Right cardiac atrium (tissue), 5 donors: ENCODE results near the gene TMEM200A. TPM values are rescaled to one million over a fixed set of nuclear protein-coding genes. Genes with fewer than 3 reads are reported as not detected.
"Not testable (repeated sequence)": the region's sequence is repeated elsewhere in the genome, so short reads cannot be mapped to it uniquely, and the experiment has no call there.

ENCODE experiments used
- ATAC-seq, 2 donors: fragments of 200-7000 bp; cut with Tn5 transposase; one replicate each; pipeline versions ENCODE4 v1.8.0 to v1.9.1; 2020; ENCODE audit warnings: moderate library complexity in 2 of 2, mild to moderate bottlenecking in 1 of 2
- DNase-seq, 3 donors: peaks; one replicate each; pipeline ENCODE4 v3.0.0-alpha.2; 2020
- H3K27ac ChIP-seq: one replicate; pipeline ENCODE4 v1.5.1; 2013; ENCODE audit warnings: mild to moderate bottlenecking, low read length, control low read depth, moderate library complexity
- H3K27me3 ChIP-seq: one replicate; pipeline ENCODE4 v1.6.1; 2013; ENCODE audit not compliant: control insufficient read depth, insufficient read depth
- H3K4me1 ChIP-seq: one replicate; pipeline ENCODE4 v1.6.1; 2013; ENCODE audit warnings: low read length; ENCODE audit not compliant: control insufficient read depth, insufficient read depth
- H3K4me3 ChIP-seq: one replicate; pipeline ENCODE4 v1.5.1; 2013; ENCODE audit warnings: low read length, control low read depth
- H3K9me3 ChIP-seq: one replicate; pipeline ENCODE4 v1.6.1; 2013; ENCODE audit warnings: low read length; ENCODE audit not compliant: control insufficient read depth
- WGBS: extraction: QIAGEN DNeasy Blood & Tissue Kit; methylation state at CpG from one replicate; pipeline ENCODE4 v1.1.7; 2013; 5-methylcytosine and 5-hydroxymethylcytosine counted together
- intact Hi-C, 4 donors: fragments of 100-400 bp; cut with DNase I; formaldehyde crosslinking; loops; one replicate each; pipeline versions ENCODE4 v1.11.0 to v1.14.0; 2022 to 2023
- long read RNA-seq, 4 donors: library from polyadenylated mRNA; unstranded; transcript quantifications; one replicate each; pipeline ENCODE4 v2.0.0, GENCODE V29; 2020 to 2021
- polyA plus RNA-seq: library from polyadenylated mRNA; stranded (reverse); fragments of 200-250 nt; gene quantifications from one replicate; pipeline ENCODE4 v1.2.3, GENCODE V29; 2013
- total RNA-seq, 4 donors: library from RNA; stranded (reverse); fragmentation: NEBNext Ultra II Directional; extraction: Animal tissue kit (Norgen Biotek cat#: 25700); gene quantifications; one replicate each; pipeline ENCODE4 v1.2.1, GENCODE V29; 2021
- donor health status: healthy with polysubstance abuse.
- donor health status: DM: no; HTN: yes; CAD: no.
- donor health status: DM: no; HTN: no; CAD: no.
- donor health status: DM: no; HTN: yes; CAD: no; lungs with severe emphysema.
- donor health status: DM: yes; HTN: yes; CAD: no.

TMEM200A gene
- under 1 TPM; 0.14 to 0.45 (median 0.26) TPM for total RNA-seq
- 0.27 TPM for polyA plus RNA-seq
- long read RNA-seq, donor 1, partial matches to known transcripts: 0 of 3 reads
- long read RNA-seq, donor 1, other reads (novel, unspliced or antisense): 0 of 3 reads
- long read RNA-seq, donor 2: 0 reads
- long read RNA-seq, donor 3, partial matches to known transcripts: 0 of 1 reads
- long read RNA-seq, donor 3, other reads (novel, unspliced or antisense): 1 of 1 reads
- long read RNA-seq, donor 4: 0 reads

GRCh38 chr6:130365166-130366106 lies at the start of gene TMEM200A:
TMEM200A (plus strand) TSS chr6:130366017; CDS start chr6:130440423, 74,406 bp downstream.
- intact Hi-C loops: no loop called here
- peak; percentile 31 to 77 (median 74) for DNase-seq
- no peak within 1 kb of the TSS for H3K27ac ChIP-seq

GRCh38 chr6:130320908-130321307 lies 44.9 kb upstream of the TMEM200A start:
- H3K4me3 ChIP-seq: no peak overlapping the region
- no peak overlapping the region for H3K27ac ChIP-seq
- ATAC-seq (no peak), DNase-seq (no peak)
- H3K27me3 ChIP-seq: no peaks in the 10 kb centered on the region
- H3K9me3 ChIP-seq: no peaks in the 10 kb centered on the region
- intact Hi-C loops: loop anchor here in 3 of 4 donors (5.0 to 10.0 kb wide), 2 partner anchors 551 to 554 kb away; no protein-coding TSS in a partner anchor
- no peaks in the 10 kb centered on the region for H3K4me1 ChIP-seq
- WGBS: 75% methylated on average over 2 of the region's 2 CpGs

More at GRCh38 chr6:130365166-130366106, at the start of gene TMEM200A:
- peak; percentile 68 to 74 for ATAC-seq
- WGBS: 2% methylated on average over 84 of the region's 84 CpGs
- Histone ChIP-seq H3K27me3 (no peaks in the 10 kb centered on the region), H3K4me3 (peak within 1 kb of the TSS; percentile 64), H3K9me3 (no peaks in the 10 kb centered on the region), H3K4me1 (no peaks in the 10 kb centered on the region)

- no peaks in the 10 kb centered on the region for H3K4me1 ChIP-seq
- intact Hi-C loops: loop anchor here in 3 of 4 donors (5.0 to 10.0 kb wide), 2 partner anchors 550 to 552 kb away; no protein-coding TSS in a partner anchor
- 9% methylated on average over 3 of the region's 3 CpGs for WGBS
- H3K4me3 ChIP-seq: no peak overlapping the region
- DNase-seq (peak in 2 of 3 donors; percentile 19 to 62), ATAC-seq (no peak)
- no peaks in the 10 kb centered on the region for H3K9me3 ChIP-seq
- H3K27me3 ChIP-seq: no peaks in the 10 kb centered on the region
- H3K27ac ChIP-seq: no peak overlapping the region
Measured at GRCh38 chr6:130322673-130323268, 43.0 kb upstream of the TMEM200A start.

- Histone ChIP-seq H3K27ac (no peak overlapping the region), H3K4me1 (no peaks in the 10 kb centered on the region), H3K27me3 (no peaks in the 10 kb centered on the region), H3K4me3 (no peak overlapping the region), H3K9me3 (no peaks in the 10 kb centered on the region)
- DNase-seq: no peak
- ATAC-seq: no peak
- WGBS: 75% methylated on average over 4 of the region's 4 CpGs
- intact Hi-C loops: loop anchor here in 3 of 4 donors (5.0 to 10.0 kb wide), 3 partner anchors 373 to 550 kb away; no protein-coding TSS in a partner anchor
Measured at GRCh38 chr6:130324657-130325056, 41.2 kb upstream of the TMEM200A start.

GRCh38 chr6:130326496-130326895 lies 39.3 kb upstream of the TMEM200A start:
- no peak for DNase-seq
- Histone ChIP-seq H3K27ac (no peak overlapping the region), H3K9me3 (no peaks in the 10 kb centered on the region), H3K4me1 (no peaks in the 10 kb centered on the region), H3K27me3 (no peaks in the 10 kb centered on the region), H3K4me3 (no peak overlapping the region)
- ATAC-seq: no peak
- intact Hi-C loops: loop anchor here in 2 of 4 donors (5.0 to 10.0 kb wide), 2 partner anchors 371 to 548 kb away; no protein-coding TSS in a partner anchor
- WGBS: 79% methylated on average over 3 of the region's 3 CpGs

GRCh38 chr6:130337534-130337933 lies 28.3 kb upstream of the TMEM200A start:
- ATAC-seq (no peak), DNase-seq (no peak)
- H3K9me3 ChIP-seq: no peaks in the 10 kb centered on the region
- H3K4me3 ChIP-seq: no peak overlapping the region
- intact Hi-C loops: no loop called here
- H3K4me1 ChIP-seq: no peaks in the 10 kb centered on the region
- 61% methylated on average over 3 of the region's 3 CpGs for WGBS
- no peak overlapping the region for H3K27ac ChIP-seq
- no peaks in the 10 kb centered on the region for H3K27me3 ChIP-seq

GRCh38 chr6:130346324-130346723 lies 19.5 kb upstream of the TMEM200A start:
- not testable (repeated sequence) for ATAC-seq, H3K27ac ChIP-seq
- WGBS: 83% methylated on average over 9 of the region's 9 CpGs

GRCh38 chr6:130354322-130354721 lies 11.5 kb upstream of the TMEM200A start:
- Histone ChIP-seq H3K27ac (no peak overlapping the region), H3K9me3 (no peaks in the 10 kb centered on the region), H3K4me3 (no peak overlapping the region), H3K27me3 (no peaks in the 10 kb centered on the region), H3K4me1 (no peaks in the 10 kb centered on the region)
- no peak for ATAC-seq
- intact Hi-C loops: no loop called here
- no peak for DNase-seq
- 79% methylated on average over 1 of the region's 1 CpG for WGBS

More at GRCh38 chr6:130346324-130346723, 19.5 kb upstream of the TMEM200A start:
- H3K9me3 ChIP-seq, H3K4me1 ChIP-seq, intact Hi-C loops, DNase-seq, H3K27me3 ChIP-seq, H3K4me3 ChIP-seq: not testable (repeated sequence)

- intact Hi-C loops: no loop called here
- no peaks in the 10 kb centered on the region for H3K9me3 ChIP-seq
Measured at GRCh38 chr6:130355572-130355971, 10.2 kb upstream of the TMEM200A start.

GRCh38 chr6:130357436-130357835 lies 8.4 kb upstream of the TMEM200A start:
- intact Hi-C loops: no loop called here

More at GRCh38 chr6:130355572-130355971, 10.2 kb upstream of the TMEM200A start:
- 95% methylated on average over 1 of the region's 1 CpG for WGBS
- H3K4me1 ChIP-seq: no peaks in the 10 kb centered on the region
- no peak overlapping the region for H3K4me3 ChIP-seq
- H3K27ac ChIP-seq: no peak overlapping the region
- no peak for DNase-seq
- no peak for ATAC-seq
- H3K27me3 ChIP-seq: no peaks in the 10 kb centered on the region

More at GRCh38 chr6:130357436-130357835, 8.4 kb upstream of the TMEM200A start:
- no peaks in the 10 kb centered on the region for H3K9me3 ChIP-seq
- 77% methylated on average over 2 of the region's 2 CpGs for WGBS
- H3K4me1 ChIP-seq: no peaks in the 10 kb centered on the region
- no peak for DNase-seq
- H3K27me3 ChIP-seq: no peaks in the 10 kb centered on the region
- ATAC-seq: no peak
- no peak overlapping the region for H3K27ac ChIP-seq
- no peak overlapping the region for H3K4me3 ChIP-seq
